Lung (tissue), 12 donors: ENCODE results near the gene ACSF3. TPM values are rescaled to one million over a fixed set of nuclear protein-coding genes. Genes with fewer than 3 reads are reported as not detected.

Source experiments
- ATAC-seq: fragments of 200-7000 bp; cut with Tn5 transposase; one replicate; pipeline ENCODE4 v1.9.1; 2020; ENCODE audit warnings: moderate number of reproducible peaks; ENCODE audit not compliant: insufficient read depth, low FRiP score
- DNase-seq, 3 donors: peaks; one replicate each; pipeline ENCODE4 v3.0.0-alpha.2; 2013 to 2017
- H3K27ac ChIP-seq, 2 donors: one replicate each; pipeline ENCODE4 v1.5.1; 2013; ENCODE audit warnings: mild to moderate bottlenecking in 2 of 2, moderate library complexity in 2 of 2, control low read depth in 1 of 2, inconsistent platforms in 1 of 2, low read depth in 1 of 2, low read length in 1 of 2
- H3K27me3 ChIP-seq, 3 donors: one replicate each; pipeline ENCODE4 v1.5.1; 2013; ENCODE audit warnings: low read length in 2 of 3; ENCODE audit not compliant: control insufficient read depth in 3 of 3, insufficient read depth in 3 of 3
- H3K36me3 ChIP-seq, 4 donors: one replicate each; pipeline ENCODE4 v1.5.1; 2013; ENCODE audit warnings: low read length in 4 of 4, mild to moderate bottlenecking in 1 of 4, moderate library complexity in 1 of 4; ENCODE audit not compliant: control insufficient read depth in 4 of 4, insufficient read depth in 4 of 4
- H3K4me1 ChIP-seq, 5 donors: one replicate each; pipeline ENCODE4 v1.5.1; 2013; ENCODE audit warnings: low read length in 5 of 5, mild to moderate bottlenecking in 2 of 5, moderate library complexity in 1 of 5; ENCODE audit not compliant: control insufficient read depth in 5 of 5, insufficient read depth in 5 of 5
- H3K4me3 ChIP-seq: one replicate; pipeline ENCODE4 v1.5.1; 2013; ENCODE audit warnings: mild to moderate bottlenecking, control low read depth, moderate library complexity
- H3K9ac ChIP-seq, 2 donors: one replicate each; pipeline ENCODE4 v1.5.1; 2013; ENCODE audit warnings: low read length in 2 of 2, control low read depth in 1 of 2; ENCODE audit not compliant: insufficient read depth in 1 of 2
- H3K9me3 ChIP-seq, 4 donors: one replicate each; pipeline ENCODE4 v1.5.1; 2013; ENCODE audit warnings: low read length in 3 of 4, mild to moderate bottlenecking in 1 of 4, moderate library complexity in 1 of 4; ENCODE audit not compliant: control insufficient read depth in 4 of 4, insufficient read depth in 3 of 4
- WGBS, 2 donors: extraction: QIAGEN DNeasy Blood & Tissue Kit; methylation state at CpG; one replicate each; pipeline ENCODE4 v1.1.7; 2013; 5-methylcytosine and 5-hydroxymethylcytosine counted together
- polyA plus RNA-seq, 2 donors: library from polyadenylated mRNA; stranded (reverse); fragments of 200-250 nt; gene quantifications; one replicate each; pipeline ENCODE4 v1.2.1, GENCODE V29; 2013
- total RNA-seq, 2 donors: library from RNA; depleted of rRNA in 1 of 2; stranded (reverse); fragments of >200 nt in 1 of 2; gene quantifications; one replicate each; pipeline ENCODE4 v1.2.1, GENCODE V29; 2014 to 2021
- TF ChIP-seq, protein P1 (sequence below): IDR thresholded peaks from 2 replicates; pipeline ENCODE4 v1.5.1; 2012; ENCODE audit warnings: mild to moderate bottlenecking; ENCODE audit errors: control extremely low read depth, extremely low read depth
- donor health status: control.
- donor health status: control.
- donor health status: Bipolar disorder and iron deficiency.
- donor health status: healthy.
- donor health status: DM: yes; HTN: yes; CAD: no.

The ACSF3 gene
- total and polyA plus RNA-seq, 4 donors: 17.4 to 33.6 (median 31.2) TPM

DNA sequence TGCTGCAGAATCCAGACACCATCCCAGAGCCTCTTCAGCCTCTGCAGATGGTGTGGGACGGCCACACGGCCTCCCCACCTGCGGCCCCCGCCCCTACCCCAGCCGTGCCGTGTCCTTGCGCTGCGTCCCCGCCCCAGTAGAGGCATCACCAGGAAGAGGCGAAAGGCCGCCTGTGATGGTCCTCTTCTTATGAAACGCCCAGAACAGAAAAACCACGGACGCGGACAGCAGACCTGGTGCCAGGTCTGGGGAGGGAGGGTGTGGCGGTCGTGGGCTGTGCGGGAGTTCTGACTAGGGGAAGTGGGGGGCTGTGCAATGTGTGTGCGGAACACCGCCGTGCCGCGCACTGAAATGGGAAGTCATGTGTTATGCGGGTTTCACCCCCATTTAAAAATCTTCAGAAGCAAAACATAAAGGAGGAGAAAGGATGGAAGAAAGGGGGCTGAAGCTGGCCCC is 25.5 kb downstream of the ACSF3 start:
- ATAC-seq: no peak
- 29 to 73% methylated on average over 24 of the region's 24 CpGs for WGBS, 2 donors
- Histone ChIP-seq H3K27ac (no peak overlapping the region), H3K27me3 (no peaks in the 10 kb centered on the region), H3K9me3 (no peaks in the 10 kb centered on the region), H3K4me3 (no peak overlapping the region), H3K36me3 (peaks cover 6 to 58% (median 16%) of the 10 kb centered on the region in 4 donors), H3K4me1 (peaks cover 0 to 6% (median 0%) of the 10 kb centered on the region in 5 donors), H3K9ac (no peak overlapping the region)
- TF ChIP-seq, protein P1, sequence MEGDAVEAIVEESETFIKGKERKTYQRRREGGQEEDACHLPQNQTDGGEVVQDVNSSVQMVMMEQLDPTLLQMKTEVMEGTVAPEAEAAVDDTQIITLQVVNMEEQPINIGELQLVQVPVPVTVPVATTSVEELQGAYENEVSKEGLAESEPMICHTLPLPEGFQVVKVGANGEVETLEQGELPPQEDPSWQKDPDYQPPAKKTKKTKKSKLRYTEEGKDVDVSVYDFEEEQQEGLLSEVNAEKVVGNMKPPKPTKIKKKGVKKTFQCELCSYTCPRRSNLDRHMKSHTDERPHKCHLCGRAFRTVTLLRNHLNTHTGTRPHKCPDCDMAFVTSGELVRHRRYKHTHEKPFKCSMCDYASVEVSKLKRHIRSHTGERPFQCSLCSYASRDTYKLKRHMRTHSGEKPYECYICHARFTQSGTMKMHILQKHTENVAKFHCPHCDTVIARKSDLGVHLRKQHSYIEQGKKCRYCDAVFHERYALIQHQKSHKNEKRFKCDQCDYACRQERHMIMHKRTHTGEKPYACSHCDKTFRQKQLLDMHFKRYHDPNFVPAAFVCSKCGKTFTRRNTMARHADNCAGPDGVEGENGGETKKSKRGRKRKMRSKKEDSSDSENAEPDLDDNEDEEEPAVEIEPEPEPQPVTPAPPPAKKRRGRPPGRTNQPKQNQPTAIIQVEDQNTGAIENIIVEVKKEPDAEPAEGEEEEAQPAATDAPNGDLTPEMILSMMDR: no peak
- DNase-seq: peak in 1 of 3 donors; percentile 13

DNA sequence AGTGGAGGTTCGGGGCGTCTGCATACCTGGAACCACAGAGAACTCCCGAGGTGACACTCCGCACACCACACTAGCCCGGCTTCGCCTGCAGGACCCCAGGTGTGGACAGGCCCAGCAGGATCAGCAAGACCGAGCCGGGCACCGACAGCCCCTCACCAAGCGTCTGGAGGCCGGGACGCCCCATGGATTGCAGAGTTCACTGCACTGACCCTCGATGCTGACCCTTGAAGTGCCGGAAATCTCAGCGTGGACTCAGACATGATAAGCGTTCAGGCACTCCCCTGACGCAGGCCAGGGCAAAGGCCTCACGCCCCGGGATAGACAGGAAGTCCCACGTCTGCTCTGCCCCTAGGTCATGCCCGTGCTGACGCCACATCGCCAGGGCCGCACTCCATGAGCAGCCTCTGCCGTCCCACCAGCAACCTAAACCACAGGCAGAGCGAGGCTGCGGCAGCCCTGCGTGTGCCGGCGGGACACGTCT is 26.0 kb downstream of the ACSF3 start:
- 85 to 90% methylated on average over 31 of the region's 31 CpGs for WGBS, 2 donors
- H3K36me3 ChIP-seq: peaks cover 10 to 57% (median 18%) of the 10 kb centered on the region in 4 donors
- TF ChIP-seq, protein P1: no peak

DNA sequence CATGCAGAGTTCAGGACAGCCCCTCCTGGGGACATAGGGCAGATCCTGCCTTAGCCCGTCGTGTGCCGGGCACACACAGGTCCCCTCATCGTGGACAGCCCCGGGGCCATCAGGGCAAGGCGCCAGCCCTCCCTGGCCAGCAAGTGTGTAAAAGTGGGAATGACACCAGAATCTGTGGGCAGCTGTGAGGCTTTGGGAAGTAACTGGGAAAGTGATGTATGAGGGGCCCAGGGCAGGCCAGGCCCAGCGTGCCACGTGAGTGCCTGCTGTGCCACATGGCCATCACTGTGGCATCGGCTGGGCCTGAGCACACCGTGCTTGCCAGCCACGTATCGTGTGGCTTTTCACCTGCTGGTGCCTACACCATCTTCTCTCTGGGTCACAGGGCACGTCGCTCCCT is 26.6 kb downstream of the ACSF3 start:
- Histone ChIP-seq H3K9me3 (peaks cover 0 to 2% (median 0%) of the 10 kb centered on the region in 4 donors), H3K4me1 (peaks cover 0 to 6% (median 0%) of the 10 kb centered on the region in 5 donors), H3K27me3 (no peaks in the 10 kb centered on the region), H3K9ac (no peak overlapping the region), H3K27ac (no peak overlapping the region), H3K4me3 (no peak overlapping the region), H3K36me3 (peaks cover 10 to 54% (median 17%) of the 10 kb centered on the region in 4 donors)
- DNase-seq (no peak), ATAC-seq (no peak)
- TF ChIP-seq, protein P1: no peak
- 95 to 96% methylated on average over 14 of the region's 14 CpGs for WGBS, 2 donors

More for the DNA sequence above, 26.0 kb downstream of the ACSF3 start:
- no peak overlapping the region for H3K9ac ChIP-seq
- H3K9me3 ChIP-seq: peaks cover 0 to 2% (median 0%) of the 10 kb centered on the region in 4 donors
- no peak overlapping the region for H3K27ac ChIP-seq
- H3K27me3 ChIP-seq: no peaks in the 10 kb centered on the region
- ATAC-seq (no peak), DNase-seq (no peak)
- H3K4me3 ChIP-seq: no peak overlapping the region
- H3K4me1 ChIP-seq: peaks cover 0 to 6% (median 0%) of the 10 kb centered on the region in 5 donors

DNA sequence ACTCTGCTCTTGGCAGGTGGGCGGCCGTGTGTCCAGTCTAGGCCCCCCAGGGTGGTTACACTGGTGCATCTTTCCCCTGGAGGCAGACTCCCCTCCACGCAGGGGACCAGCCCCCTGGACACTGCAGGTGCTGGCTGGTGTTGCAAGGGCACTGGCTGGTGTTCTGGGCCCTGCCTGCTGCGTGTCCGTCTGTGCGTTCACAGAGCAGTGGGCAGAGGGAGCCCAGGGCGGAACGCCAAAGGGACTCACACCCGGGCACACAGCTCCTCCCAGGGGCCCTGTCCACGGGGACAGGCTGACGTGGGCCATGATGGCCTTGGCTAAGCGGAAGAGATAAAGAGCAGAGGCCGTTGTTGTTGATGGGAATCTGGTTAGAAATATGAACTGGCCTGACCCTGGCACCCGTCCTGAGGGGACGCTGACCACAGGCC is 27.3 kb downstream of the ACSF3 start:
- Histone ChIP-seq H3K36me3 (peaks cover 13 to 54% (median 21%) of the 10 kb centered on the region in 4 donors), H3K27me3 (no peaks in the 10 kb centered on the region), H3K4me1 (peaks cover 0 to 6% (median 0%) of the 10 kb centered on the region in 5 donors), H3K9me3 (peaks cover 0 to 4% (median 1%) of the 10 kb centered on the region in 4 donors), H3K9ac (no peak overlapping the region), H3K27ac (no peak overlapping the region), H3K4me3 (no peak overlapping the region)
- 94 to 95% methylated on average over 15 of the region's 15 CpGs for WGBS, 2 donors
- TF ChIP-seq, protein P1: no peak
- ATAC-seq: no peak
- DNase-seq: no peak
